DOHH2 (cell line): ENCODE results near the gene RRAS.

Source experiments
- H3F3A ChIP-seq: fragments of 200-600 bp; sonication (generic), shearing (Covaris generic); 2 replicates; pipeline ENCODE4 v1.6.0; 2016; ENCODE audit warnings: antibody characterized with exemption, mild to moderate bottlenecking; ENCODE audit not compliant: control insufficient read depth, insufficient read depth
- H3K27ac ChIP-seq: fragments of 200-600 bp; sonication (generic); 2 replicates; pipeline ENCODE4 v1.5.1; 2014; ENCODE audit warnings: low read depth, mild to moderate bottlenecking, low read length, moderate library complexity
- H3K27me3 ChIP-seq: fragments of 200-600 bp; sonication (generic); 2 replicates; pipeline ENCODE4 v1.6.1; 2014; ENCODE audit warnings: mild to moderate bottlenecking, low read length, mixed read lengths; ENCODE audit not compliant: control insufficient read depth
- H3K36me3 ChIP-seq: fragments of 200-600 bp; sonication (generic); 2 replicates; pipeline ENCODE4 v1.6.1; 2014; ENCODE audit warnings: mild to moderate bottlenecking, low read length, moderate library complexity, mixed read lengths; ENCODE audit not compliant: control insufficient read depth
- H3K4me1 ChIP-seq: fragments of 200-600 bp; sonication (generic); 2 replicates; pipeline ENCODE4 v1.6.1; 2014; ENCODE audit warnings: mild to moderate bottlenecking, low read length, mixed read lengths; ENCODE audit not compliant: control insufficient read depth
- H3K4me2 ChIP-seq: fragments of 200-600 bp; sonication (generic); 2 replicates; pipeline ENCODE4 v1.6.0; 2014; ENCODE audit warnings: mild to moderate bottlenecking, low read length, moderate library complexity
- H3K4me3 ChIP-seq: fragments of 200-600 bp; sonication (generic); 2 replicates; pipeline ENCODE4 v1.5.1; 2014; ENCODE audit warnings: mild to moderate bottlenecking, low read length, mixed read lengths
- H3K79me2 ChIP-seq: fragments of 200-600 bp; sonication (generic); 2 replicates; pipeline ENCODE4 v1.6.1; 2014; ENCODE audit warnings: mild to moderate bottlenecking, low read length, mixed read lengths; ENCODE audit not compliant: control insufficient read depth
- H3K9me2 ChIP-seq: fragments of 200-600 bp; sonication (generic); replicated peaks from 2 replicates; pipeline ENCODE4 v1.6.1; 2014; ENCODE audit warnings: mild to moderate bottlenecking, low read length, mixed read lengths; ENCODE audit not compliant: control insufficient read depth
- H3K9me3 ChIP-seq: fragments of 200-600 bp; sonication (generic); 2 replicates; pipeline ENCODE4 v1.6.1; 2014; ENCODE audit warnings: antibody characterized with exemption, low read length, mixed read lengths; ENCODE audit not compliant: control insufficient read depth, insufficient read depth
- H4K20me1 ChIP-seq: fragments of 200-600 bp; sonication (generic); 2 replicates; pipeline ENCODE4 v1.6.0; 2014; ENCODE audit warnings: low read depth, mild to moderate bottlenecking, antibody characterized with exemption, low read length, moderate library complexity; ENCODE audit not compliant: control insufficient read depth, insufficient read depth
- CTCF ChIP-seq: fragments of 200-600 bp; sonication (generic); IDR thresholded peaks from one replicate; pipeline ENCODE4 v1.5.1; 2014; ENCODE audit warnings: antibody characterized with exemption, mild to moderate bottlenecking, low read depth, low read length; ENCODE audit not compliant: poor library complexity, severe bottlenecking
- EZH2phosphoT487 ChIP-seq: fragments of 200-600 bp; sonication (generic); IDR thresholded peaks from 2 replicates; pipeline ENCODE4 v1.6.1; 2017; ENCODE audit warnings: borderline replicate concordance, mild to moderate bottlenecking, antibody characterized with exemption, low read length, moderate library complexity, mixed read lengths

The RRAS gene

GRCh38 chr19:49664171-49665035, 24.5 kb upstream of the RRAS start:
- Histone ChIP-seq H3K4me1 (peaks cover 26% of the 10 kb centered on the region), H3K79me2 (peaks cover 58% of the 10 kb centered on the region), H3K4me3 (peak overlapping the region; percentile 82), H3F3A (peaks cover 10% of the 10 kb centered on the region), H3K27me3 (no peaks in the 10 kb centered on the region), H3K27ac (peak overlapping the region; percentile 89), H3K9me3 (no peaks in the 10 kb centered on the region), H3K9me2 (no peaks in the 10 kb centered on the region), H3K4me2 (peak overlapping the region; percentile 83), H3K36me3 (peaks cover 64% of the 10 kb centered on the region), H4K20me1 (peaks cover 4% of the 10 kb centered on the region)
- TF ChIP-seq EZH2phosphoT487 (no peak), CTCF (no peak)

GRCh38 chr19:49663224-49663623, 23.3 kb upstream of the RRAS start:
- H3K9me3 ChIP-seq = no peaks in the 10 kb centered on the region
- peaks cover 10% of the 10 kb centered on the region for H3F3A ChIP-seq
- no peaks in the 10 kb centered on the region for H3K27me3 ChIP-seq
- H3K4me1 ChIP-seq = peaks cover 26% of the 10 kb centered on the region
- no peaks in the 10 kb centered on the region for H3K9me2 ChIP-seq
- no peak overlapping the region for H3K4me3 ChIP-seq
- peaks cover 72% of the 10 kb centered on the region for H3K36me3 ChIP-seq
- no peak overlapping the region for H3K27ac ChIP-seq
- TF ChIP-seq CTCF (no peak), EZH2phosphoT487 (no peak)
- H3K79me2 ChIP-seq = peaks cover 56% of the 10 kb centered on the region
- H3K4me2 ChIP-seq = peak overlapping the region; percentile 83; the same call in 1 of the 2 replicates
- peaks cover 4% of the 10 kb centered on the region for H4K20me1 ChIP-seq

- Histone ChIP-seq H3K4me2 (no peak overlapping the region), H3F3A (peaks cover 10% of the 10 kb centered on the region), H3K4me3 (no peak overlapping the region), H3K27me3 (no peaks in the 10 kb centered on the region), H3K9me3 (no peaks in the 10 kb centered on the region), H3K9me2 (no peaks in the 10 kb centered on the region), H4K20me1 (peaks cover 4% of the 10 kb centered on the region), H3K27ac (no peak overlapping the region), H3K79me2 (peaks cover 45% of the 10 kb centered on the region), H3K4me1 (peaks cover 19% of the 10 kb centered on the region), H3K36me3 (peaks cover 71% of the 10 kb centered on the region)
- TF ChIP-seq CTCF (no peak), EZH2phosphoT487 (no peak)
Observed at GRCh38 chr19:49662011-49662410, 22.1 kb upstream of the RRAS start.
